Lung (tissue), 12 donors: ENCODE measurements around the gene CELA3A. TPM values are rescaled to one million over a fixed set of nuclear protein-coding genes. Genes with fewer than 3 reads are reported as not detected.

ENCODE experiments used
- ATAC-seq: fragments of 200-7000 bp; cut with Tn5 transposase; one replicate; pipeline ENCODE4 v1.9.1; 2020; ENCODE audit warnings: moderate number of reproducible peaks; ENCODE audit not compliant: insufficient read depth, low FRiP score
- DNase-seq, 3 donors: peaks; one replicate each; pipeline ENCODE4 v3.0.0-alpha.2; 2013 to 2017
- H3K27ac ChIP-seq, 2 donors: one replicate each; pipeline ENCODE4 v1.5.1; 2013; ENCODE audit warnings: mild to moderate bottlenecking in 2 of 2, moderate library complexity in 2 of 2, control low read depth in 1 of 2, inconsistent platforms in 1 of 2, low read depth in 1 of 2, low read length in 1 of 2
- H3K27me3 ChIP-seq, 3 donors: one replicate each; pipeline ENCODE4 v1.5.1; 2013; ENCODE audit warnings: low read length in 2 of 3; ENCODE audit not compliant: control insufficient read depth in 3 of 3, insufficient read depth in 3 of 3
- H3K36me3 ChIP-seq, 4 donors: one replicate each; pipeline ENCODE4 v1.5.1; 2013; ENCODE audit warnings: low read length in 4 of 4, mild to moderate bottlenecking in 1 of 4, moderate library complexity in 1 of 4; ENCODE audit not compliant: control insufficient read depth in 4 of 4, insufficient read depth in 4 of 4
- H3K4me1 ChIP-seq, 5 donors: one replicate each; pipeline ENCODE4 v1.5.1; 2013; ENCODE audit warnings: low read length in 5 of 5, mild to moderate bottlenecking in 2 of 5, moderate library complexity in 1 of 5; ENCODE audit not compliant: control insufficient read depth in 5 of 5, insufficient read depth in 5 of 5
- H3K4me3 ChIP-seq: one replicate; pipeline ENCODE4 v1.5.1; 2013; ENCODE audit warnings: mild to moderate bottlenecking, control low read depth, moderate library complexity
- H3K9ac ChIP-seq, 2 donors: one replicate each; pipeline ENCODE4 v1.5.1; 2013; ENCODE audit warnings: low read length in 2 of 2, control low read depth in 1 of 2; ENCODE audit not compliant: insufficient read depth in 1 of 2
- H3K9me3 ChIP-seq, 4 donors: one replicate each; pipeline ENCODE4 v1.5.1; 2013; ENCODE audit warnings: low read length in 3 of 4, mild to moderate bottlenecking in 1 of 4, moderate library complexity in 1 of 4; ENCODE audit not compliant: control insufficient read depth in 4 of 4, insufficient read depth in 3 of 4
- WGBS, 2 donors: extraction: QIAGEN DNeasy Blood & Tissue Kit; methylation state at CpG; one replicate each; pipeline ENCODE4 v1.1.7; 2013; 5-methylcytosine and 5-hydroxymethylcytosine counted together
- polyA plus RNA-seq, 2 donors: library from polyadenylated mRNA; stranded (reverse); fragments of 200-250 nt; gene quantifications; one replicate each; pipeline ENCODE4 v1.2.1, GENCODE V29; 2013
- total RNA-seq, 2 donors: library from RNA; depleted of rRNA in 1 of 2; stranded (reverse); fragments of >200 nt in 1 of 2; gene quantifications; one replicate each; pipeline ENCODE4 v1.2.1, GENCODE V29; 2014 to 2021
- TF ChIP-seq, protein P1 (sequence below): IDR thresholded peaks from 2 replicates; pipeline ENCODE4 v1.5.1; 2012; ENCODE audit warnings: mild to moderate bottlenecking; ENCODE audit errors: control extremely low read depth, extremely low read depth
- donor health status: control.
- donor health status: control.
- donor health status: Bipolar disorder and iron deficiency.
- donor health status: healthy.
- donor health status: DM: yes; HTN: yes; CAD: no.

Gene CELA3A
- total and polyA plus RNA-seq, 4 donors = 0.26 to 11.7 (median 0.92) TPM; not detected in 1

DNA sequence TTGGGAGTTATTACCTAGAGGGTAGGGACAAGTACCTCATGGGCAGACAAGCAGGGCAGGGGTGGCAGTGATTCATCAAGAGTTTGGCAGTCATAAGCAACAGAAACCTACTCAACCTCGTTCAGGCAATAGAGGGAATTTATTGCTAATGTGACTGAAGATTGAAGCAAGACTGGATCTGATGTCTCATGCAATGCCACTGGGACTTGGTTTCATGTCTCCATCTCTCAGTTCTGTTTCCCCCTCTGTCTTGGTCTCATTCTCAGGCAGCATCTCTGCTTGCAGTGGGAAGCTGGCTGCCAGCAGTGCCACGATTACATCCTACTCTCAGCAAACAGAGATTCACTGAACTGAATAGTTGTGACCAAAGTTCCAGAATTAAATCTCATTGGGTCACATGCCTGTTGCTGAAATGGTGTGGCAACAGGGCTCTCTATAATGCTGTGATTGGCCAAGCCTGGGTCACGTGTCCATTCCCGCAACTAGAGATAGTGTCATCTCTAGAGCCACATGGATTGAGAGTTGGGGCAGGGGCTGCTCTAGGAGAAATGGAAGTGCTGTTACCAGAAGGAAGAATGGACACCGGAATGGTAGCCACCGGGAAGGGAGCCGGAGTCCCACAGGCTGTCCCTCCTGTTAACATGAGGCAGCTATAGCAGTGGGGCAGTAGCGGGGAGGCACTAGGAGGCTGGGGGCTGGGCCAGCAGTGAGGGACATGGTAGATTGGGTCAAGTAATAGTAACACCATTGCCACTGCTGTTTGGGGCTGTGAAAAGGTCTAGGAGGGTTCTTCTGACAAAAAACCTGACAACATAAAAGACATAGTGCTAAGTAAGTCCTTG is 47.1 kb downstream of the CELA3A start:
- Histone ChIP-seq H3K4me3 (no peak overlapping the region), H3K4me1 (peaks cover 0 to 6% (median 0%) of the 10 kb centered on the region in 5 donors), H3K9ac (no peak overlapping the region), H3K27me3 (no peaks in the 10 kb centered on the region), H3K36me3 (no peaks in the 10 kb centered on the region), H3K9me3 (peaks cover 0 to 2% (median 0%) of the 10 kb centered on the region in 4 donors), H3K27ac (no peak overlapping the region)
- WGBS, 2 donors = 73 to 74% methylated on average over 8 of the region's 8 CpGs
- ATAC-seq (no peak), DNase-seq (no peak)
- TF ChIP-seq, protein P1, sequence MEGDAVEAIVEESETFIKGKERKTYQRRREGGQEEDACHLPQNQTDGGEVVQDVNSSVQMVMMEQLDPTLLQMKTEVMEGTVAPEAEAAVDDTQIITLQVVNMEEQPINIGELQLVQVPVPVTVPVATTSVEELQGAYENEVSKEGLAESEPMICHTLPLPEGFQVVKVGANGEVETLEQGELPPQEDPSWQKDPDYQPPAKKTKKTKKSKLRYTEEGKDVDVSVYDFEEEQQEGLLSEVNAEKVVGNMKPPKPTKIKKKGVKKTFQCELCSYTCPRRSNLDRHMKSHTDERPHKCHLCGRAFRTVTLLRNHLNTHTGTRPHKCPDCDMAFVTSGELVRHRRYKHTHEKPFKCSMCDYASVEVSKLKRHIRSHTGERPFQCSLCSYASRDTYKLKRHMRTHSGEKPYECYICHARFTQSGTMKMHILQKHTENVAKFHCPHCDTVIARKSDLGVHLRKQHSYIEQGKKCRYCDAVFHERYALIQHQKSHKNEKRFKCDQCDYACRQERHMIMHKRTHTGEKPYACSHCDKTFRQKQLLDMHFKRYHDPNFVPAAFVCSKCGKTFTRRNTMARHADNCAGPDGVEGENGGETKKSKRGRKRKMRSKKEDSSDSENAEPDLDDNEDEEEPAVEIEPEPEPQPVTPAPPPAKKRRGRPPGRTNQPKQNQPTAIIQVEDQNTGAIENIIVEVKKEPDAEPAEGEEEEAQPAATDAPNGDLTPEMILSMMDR = no peak

DNA sequence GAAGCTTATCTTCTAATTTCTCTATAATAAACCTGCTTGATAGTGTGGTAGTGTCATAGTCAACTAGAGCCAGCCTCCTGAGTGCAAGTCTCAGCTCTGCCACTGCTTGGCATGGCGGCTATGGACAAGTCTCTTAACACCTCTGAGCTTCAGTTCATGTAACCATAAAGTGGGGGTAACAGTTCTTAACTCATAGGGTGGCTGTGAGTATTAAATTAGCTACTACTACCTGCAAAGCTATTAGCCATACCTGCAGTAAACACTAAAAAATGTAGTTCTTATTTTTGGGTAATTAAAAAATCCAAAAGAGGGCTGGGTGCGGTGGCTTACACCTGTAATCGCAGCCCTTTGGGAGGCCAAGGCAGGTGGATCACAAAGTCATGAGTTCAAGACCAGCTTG is 48.9 kb downstream of the CELA3A start:
- Histone ChIP-seq H3K4me3 (no peak overlapping the region), H3K27ac (no peak overlapping the region), H3K4me1 (peaks cover 0 to 9% (median 0%) of the 10 kb centered on the region in 5 donors), H3K27me3 (no peaks in the 10 kb centered on the region), H3K9me3 (peaks cover 0 to 1% (median 0%) of the 10 kb centered on the region in 4 donors), H3K9ac (no peak overlapping the region), H3K36me3 (peaks cover 0 to 3% (median 0%) of the 10 kb centered on the region in 4 donors)
- WGBS, 2 donors = 99 to 100% methylated on average over 3 of the region's 3 CpGs
- TF ChIP-seq, protein P1 = no peak
- DNase-seq (no peak), ATAC-seq (no peak)

DNA sequence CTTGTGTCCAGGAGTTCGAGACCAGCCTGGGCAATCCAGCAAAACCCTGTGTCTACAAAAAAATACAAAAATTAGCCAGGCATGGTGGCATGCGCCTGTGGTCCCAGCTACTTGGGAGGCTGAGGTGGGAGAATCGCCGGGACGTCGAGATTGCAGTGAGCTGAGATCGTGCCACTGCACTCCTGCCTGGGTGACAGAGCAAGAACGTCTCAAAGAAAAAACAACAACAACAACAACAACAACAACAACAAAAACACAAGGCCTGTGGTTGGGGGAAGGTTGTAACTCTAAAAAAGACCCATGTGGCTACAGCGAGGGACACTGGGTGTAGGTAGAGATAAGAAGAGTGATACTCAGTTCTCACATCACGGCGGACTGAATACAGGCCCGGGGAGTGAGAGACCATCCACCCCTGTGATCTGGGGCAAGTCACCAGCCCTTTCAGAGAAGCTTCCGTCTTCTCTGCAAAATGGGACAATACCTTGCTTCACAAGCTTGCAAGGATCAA is 50.2 kb downstream of the CELA3A start:
- 89 to 93% methylated on average over 13 of the region's 13 CpGs for WGBS, 2 donors
- Histone ChIP-seq H3K36me3 (peaks cover 0 to 4% (median 0%) of the 10 kb centered on the region in 4 donors), H3K27me3 (no peaks in the 10 kb centered on the region), H3K4me3 (no peak overlapping the region), H3K9me3 (no peaks in the 10 kb centered on the region), H3K9ac (no peak overlapping the region), H3K27ac (no peak overlapping the region), H3K4me1 (peaks cover 0 to 22% (median 4%) of the 10 kb centered on the region in 5 donors)
- no peak for ATAC-seq
- TF ChIP-seq, protein P1 = no peak
- DNase-seq = no peak
